Dedifferentiated amniotic fluid mesenchymal stem cell (primary cell): ENCODE data around the gene SNX33.

Experiments used
- DNase-seq: peaks from one replicate; pipeline ENCODE4 v3.0.0-alpha.2; 2016; ENCODE audit errors: extremely low spot score

The SNX33 gene

DNA sequence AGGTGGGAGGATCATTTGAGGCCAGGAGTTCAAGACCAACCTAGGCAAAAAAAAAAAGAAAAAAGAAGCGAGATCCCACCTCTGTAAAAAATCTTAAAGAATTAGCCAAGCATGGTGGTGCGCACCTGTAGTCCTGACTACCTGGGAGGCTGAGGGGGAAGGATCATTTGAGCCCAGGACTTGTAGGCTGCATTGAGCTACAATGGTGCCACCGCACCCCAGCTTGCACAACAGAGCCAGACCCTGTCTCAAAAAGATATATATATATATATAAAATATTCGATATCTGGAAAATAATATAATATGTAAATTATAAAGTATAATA is 6.6 kb upstream of the SNX33 start:
- no peak for DNase-seq

DNA sequence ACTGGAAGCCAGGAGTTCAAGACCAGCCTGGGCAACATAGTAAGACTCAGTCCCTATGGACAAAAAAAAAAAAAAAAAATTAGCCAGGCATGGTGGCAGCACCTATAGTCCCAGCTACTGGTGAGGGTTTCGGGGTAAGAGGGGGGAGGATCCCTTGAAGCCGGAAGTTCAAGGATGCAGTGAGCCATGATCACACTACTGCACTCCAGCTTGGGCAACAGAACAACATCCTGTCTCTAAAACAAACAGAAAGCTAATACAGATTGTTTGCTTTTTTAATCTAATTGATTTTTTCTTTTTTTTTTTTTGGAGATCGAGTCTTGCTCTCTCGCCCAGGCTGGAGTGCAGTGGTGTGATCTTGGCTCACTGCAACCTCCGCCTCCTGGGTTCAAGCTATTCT is 6.1 kb upstream of the SNX33 start:
- DNase-seq = no peak

DNA sequence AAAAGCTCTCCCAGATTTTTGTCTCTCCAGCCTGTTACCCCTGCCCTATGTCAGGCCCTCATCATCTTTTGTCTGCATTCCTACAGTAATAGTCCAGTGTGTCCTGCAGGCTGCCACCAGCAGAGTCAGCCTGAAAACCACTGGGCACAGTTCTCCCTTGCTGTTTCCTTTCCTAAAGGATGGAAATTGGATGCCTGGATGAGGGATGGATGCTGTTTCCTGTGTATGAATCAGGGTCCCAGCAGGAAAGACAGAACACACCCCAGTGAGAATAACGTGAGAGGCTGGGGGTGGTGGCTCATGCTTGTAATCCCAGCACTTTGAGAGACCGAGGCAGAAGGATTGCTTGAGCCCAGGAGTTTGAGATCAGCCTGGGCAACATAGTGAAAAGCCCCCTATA is 3.3 kb upstream of the SNX33 start:
- no peak for DNase-seq

DNA sequence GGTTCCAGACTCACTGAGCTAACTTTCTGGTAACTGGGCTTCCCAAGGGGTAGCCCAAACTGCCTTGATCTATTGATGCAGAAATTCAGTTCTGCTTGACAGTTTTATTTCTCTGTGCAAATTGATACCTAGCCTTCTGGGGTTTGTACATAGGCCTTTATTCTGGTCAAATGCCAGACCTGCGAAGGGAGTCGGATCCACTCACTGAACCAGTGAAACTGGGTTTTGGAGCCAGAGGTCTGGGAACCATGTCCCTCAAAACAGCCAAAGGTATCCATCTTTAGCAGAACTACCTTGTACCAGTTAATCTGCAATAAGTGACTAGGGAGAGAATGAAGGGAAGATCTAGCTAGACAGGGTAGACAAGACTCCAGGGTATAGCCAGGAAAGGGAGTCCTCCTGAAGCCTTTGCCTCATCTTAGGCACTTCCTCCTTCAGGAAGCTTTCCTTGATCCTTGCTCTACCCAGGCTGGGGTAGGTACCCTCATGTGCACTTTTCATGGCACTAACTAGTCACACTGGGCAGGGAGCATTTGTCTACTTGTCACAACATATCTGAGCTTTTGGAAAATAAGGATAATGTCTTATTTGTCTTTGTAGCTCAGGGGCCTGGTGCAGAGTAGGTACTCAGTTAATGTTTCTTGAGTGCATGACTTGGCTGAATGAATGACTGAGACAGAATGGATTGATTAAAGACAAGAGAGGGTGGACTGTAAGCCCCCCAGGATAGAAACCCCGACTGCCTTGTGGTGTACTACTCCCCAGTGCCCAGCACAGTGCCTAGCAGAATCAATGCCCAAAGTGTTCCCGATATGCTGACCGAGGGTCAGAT is 1.4 kb upstream of the SNX33 start:
- DNase-seq = no peak

DNA sequence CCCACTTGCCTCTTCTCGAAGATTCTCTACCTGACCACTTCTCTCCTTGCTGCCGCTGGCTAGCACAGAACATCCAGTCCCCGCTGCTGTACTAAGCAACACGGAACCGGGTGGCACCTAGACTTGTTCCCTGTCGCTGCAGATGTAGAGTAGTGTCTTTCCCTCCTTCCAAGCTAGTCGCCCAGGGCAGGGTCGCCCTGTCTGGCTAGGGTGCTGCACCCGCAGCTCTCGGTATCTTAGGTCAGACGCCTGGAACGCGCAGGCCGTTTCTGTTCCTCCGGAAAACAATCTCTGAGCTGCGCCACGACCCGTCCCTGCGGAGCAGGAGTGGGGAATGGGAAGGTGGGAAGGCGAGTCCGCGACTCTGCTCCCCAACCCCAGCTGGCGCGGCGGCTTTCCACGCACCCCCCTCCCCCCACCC is 758 bp upstream of the SNX33 start:
- DNase-seq = no peak

DNA sequence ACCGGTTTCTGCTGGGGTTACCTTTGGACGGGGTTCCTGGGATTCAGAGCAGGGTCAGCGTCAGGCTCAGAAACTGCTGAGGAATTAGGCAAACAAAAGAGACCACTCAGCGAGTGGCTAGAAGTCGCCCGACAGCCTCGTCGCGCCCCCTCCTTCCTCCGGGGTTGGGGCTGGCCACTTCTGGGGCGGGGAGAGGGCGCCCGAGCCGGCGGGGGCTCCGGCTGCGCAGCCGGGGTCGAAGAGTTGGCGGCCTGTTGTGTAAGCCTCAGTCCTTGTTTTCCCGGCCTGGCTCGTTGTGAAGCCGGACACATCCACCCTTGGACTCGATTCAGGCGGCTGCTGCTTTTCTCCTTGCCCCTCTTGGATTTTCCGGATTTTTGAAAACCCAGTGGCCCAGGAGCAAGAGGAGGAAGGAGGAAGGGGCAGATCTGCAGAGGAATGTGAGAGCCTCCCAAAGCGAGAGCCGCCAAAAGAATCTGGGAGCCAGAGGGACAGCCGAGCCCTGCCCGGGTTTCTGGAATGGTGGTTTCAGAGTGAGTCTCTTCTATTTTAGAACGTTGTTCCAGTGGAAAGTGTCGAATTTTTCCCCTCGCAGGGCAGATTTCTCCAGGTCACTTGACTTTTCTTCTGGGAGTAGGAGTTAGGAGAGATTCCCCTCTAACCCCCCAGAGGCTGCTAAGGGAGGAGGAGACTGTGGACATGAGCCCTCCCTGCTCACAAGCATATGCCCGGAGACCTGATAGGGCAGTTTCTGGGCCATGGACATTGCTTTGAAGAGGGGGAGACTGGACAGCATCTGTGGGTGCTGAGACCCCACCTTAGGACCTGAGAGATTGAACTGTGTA is 666 bp downstream of the SNX33 start:
- no peak for DNase-seq

DNA sequence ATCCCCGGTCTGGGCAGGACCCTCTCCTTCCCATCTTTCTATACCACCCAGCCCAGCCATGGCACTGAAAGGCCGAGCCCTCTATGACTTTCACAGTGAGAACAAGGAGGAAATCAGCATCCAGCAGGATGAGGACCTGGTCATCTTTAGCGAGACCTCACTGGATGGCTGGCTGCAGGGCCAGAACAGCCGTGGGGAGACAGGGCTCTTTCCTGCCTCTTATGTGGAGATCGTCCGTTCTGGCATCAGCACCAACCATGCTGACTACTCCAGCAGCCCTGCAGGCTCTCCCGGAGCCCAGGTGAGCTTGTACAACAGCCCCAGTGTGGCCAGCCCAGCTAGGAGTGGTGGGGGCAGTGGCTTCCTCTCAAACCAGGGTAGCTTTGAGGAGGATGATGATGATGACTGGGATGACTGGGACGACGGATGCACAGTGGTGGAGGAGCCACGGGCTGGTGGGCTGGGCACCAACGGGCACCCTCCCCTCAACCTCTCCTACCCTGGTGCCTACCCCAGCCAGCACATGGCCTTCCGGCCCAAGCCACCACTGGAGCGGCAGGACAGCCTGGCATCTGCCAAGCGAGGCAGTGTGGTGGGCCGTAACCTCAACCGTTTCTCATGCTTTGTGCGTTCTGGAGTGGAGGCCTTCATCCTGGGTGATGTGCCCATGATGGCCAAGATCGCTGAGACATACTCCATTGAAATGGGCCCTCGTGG is 1.5 kb downstream of the SNX33 start:
- no peak for DNase-seq

DNA sequence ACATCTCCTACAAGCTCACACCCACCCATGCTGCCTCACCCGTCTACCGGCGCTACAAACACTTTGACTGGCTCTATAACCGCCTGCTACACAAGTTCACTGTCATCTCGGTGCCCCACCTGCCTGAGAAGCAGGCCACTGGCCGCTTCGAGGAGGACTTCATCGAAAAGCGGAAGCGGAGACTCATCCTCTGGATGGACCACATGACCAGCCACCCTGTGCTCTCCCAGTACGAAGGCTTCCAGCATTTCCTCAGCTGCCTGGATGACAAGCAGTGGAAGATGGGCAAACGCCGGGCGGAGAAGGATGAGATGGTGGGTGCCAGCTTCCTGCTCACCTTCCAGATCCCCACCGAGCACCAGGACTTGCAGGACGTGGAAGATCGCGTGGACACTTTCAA is 2.1 kb downstream of the SNX33 start:
- no peak for DNase-seq

DNA sequence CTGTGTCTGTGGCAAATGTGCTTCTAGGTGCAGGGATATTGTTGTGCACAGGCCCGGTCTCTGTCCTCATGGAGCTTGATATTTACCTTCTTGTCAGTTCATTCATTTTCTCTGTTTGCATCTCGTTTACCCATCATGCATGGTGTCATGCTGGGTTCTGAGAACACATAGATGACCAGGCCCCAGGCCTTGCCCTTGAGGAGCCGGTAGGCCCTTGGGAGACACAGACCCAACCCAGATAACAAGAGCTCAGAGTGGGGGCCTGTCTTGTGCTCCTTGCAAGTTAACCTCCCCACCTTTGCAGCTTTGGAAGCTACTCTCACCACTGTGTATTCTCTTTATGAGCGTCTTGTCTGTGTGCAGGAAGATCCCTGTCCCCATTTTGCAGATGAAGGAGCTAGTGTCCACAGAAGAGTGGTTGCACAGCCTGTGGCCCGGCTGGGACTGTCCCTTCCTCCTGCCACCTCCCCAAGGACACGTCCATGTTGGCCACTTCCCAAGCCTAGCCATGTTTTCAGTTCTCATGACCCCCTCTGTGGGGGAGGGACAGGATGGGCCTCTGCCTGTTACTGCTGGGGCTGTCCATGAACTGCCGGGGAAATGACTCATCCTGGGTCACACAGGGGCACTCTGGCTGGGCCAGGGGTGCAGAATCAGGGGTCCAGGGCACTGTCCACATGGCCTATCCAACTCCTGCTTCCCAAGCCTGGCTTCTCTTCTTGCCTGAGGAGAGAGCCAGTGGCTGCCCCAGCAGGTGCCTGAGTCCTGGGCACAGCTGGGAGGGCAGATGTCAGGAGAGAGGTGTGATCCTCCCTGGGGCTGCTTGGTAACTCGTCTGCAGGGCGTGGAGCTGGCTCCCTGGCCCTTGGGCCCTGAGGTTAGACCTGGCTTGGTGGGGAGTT is 3.4 kb downstream of the SNX33 start:
- DNase-seq = no peak

DNA sequence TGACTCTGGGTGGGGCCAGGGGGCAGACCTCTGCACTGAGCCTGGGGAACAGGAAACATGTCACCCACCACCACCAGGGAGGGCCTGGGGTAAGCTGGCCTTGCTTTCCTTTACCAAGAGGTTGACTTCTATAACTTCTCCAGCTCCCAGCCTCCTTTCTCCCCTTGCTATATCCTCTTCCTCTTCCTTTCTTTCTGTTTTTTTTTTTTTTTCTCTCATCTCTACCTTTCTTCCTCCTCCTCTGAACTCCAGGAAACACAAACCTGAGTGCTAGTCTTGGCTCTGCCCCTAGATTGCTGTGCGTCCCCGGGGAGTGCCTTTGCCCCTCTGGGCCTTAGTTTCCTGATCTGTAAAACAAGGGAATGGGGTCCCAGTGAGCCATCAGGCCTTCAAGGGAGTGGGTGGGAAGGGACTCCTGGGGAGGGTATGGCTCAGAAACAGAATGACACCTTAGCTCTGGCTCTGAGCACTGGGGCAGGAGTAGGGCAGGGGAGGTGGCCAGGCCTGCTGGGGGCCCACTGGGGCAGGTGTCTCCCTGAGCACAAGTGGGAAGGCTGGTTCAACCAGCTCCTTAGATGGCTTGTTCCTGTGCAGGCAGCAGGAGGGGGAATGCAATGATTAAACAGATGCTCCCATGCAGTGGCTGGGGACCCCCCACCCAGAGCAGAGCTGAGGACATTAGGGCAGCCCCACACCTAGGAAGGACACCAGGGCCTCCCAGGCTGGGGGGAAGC is 4.3 kb downstream of the SNX33 start:
- no peak for DNase-seq

DNA sequence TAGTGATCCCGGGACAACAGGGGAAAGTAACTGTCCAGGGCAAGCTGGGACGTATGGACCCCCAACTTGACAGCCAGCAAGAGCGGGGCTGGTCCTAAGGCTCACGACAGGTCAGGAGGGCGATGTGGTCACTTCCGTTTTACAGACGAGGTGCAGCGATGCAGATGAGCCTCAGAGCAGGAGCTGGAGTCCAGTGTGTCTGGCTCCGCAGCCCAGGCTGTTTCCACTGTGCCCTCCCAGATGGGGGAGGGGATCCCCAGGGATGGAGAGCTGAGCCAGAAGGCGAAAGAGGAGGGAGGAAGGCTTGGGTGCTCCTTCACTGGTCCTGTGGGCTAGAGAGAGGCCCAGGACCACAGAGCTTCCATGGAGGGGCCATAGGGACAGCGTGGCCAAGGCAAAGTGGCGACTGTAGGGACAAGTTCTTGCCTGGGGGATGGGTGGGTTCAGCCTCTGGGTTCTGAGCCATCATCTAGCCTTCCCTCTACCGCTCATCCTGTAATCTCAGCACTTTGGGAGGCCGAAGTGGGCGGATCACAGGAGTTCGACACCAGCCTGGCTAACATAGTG is 5.7 kb downstream of the SNX33 start:
- no peak for DNase-seq

DNA sequence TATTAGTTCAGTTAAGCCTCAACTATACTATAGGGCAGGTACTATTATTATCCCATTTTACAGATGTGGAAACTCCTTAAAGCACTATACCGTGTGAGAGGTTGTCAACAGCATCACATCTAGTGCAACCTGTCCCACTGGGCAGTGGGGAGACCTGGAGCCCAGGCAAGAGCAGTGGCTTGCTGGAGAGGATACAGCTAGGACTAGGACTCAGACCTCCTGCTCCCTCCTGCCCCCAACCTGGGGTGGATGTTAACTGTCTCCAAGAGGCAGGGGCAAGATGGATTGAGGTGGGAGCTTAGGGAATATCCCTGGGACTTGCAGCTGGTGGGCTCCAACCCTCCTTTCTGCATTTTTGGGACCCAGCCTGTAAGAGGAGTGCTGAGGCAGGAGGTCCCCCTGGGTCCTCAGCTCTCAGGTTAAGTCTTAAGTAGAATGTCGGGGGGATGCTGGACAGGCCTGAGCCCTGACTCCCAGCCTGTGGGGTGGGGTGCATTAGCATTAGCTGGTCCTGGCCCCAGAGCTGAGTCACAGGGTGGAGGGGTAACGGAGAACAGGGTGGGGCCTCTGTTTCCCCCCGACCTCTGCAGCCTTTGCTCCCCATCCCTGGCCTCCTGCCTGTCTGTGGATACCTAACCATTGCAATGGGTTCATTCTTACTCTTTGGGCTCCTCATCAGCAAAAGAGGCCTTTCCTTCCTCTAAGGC is 6.6 kb downstream of the SNX33 start:
- DNase-seq = no peak

DNA sequence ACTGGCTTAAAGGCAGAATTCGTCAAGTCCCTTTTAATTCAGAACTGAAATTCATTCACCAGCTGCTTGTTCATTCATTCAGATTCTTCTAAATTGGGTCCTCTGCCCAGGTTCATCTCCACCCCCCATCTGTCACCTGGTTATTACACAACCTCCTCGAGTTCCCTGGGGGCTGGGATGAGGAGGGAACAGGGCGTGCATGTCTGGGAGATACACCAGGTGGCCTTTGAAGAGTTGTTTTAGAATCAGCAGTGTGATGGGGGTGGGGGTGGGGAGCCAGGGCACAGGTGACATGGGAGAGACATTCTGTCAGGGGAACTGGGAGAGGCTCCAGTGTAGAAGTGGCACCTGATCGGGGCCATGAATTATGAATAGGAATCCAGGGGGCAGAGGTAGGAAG is 8.2 kb downstream of the SNX33 start:
- no peak for DNase-seq

DNA sequence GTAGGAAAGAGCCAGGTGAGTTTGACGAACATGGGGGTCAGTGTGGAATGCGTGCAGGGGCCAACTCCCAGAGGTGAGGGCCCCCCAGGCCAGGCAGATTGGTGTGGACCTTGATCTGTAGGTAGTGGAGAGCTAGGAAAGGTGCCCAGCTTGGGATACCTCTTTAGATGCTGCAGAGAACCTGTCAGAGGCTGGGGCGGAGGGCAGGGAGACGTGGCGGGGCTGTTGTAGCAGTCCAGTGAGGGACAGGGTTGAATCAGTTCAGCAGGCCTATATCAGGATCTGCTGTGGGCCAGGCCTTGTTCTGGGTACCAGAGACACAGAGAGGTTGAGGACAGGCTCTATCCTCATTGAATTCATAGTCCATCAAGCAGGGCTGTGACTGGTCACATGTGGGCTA is 8.6 kb downstream of the SNX33 start:
- no peak for DNase-seq

DNA sequence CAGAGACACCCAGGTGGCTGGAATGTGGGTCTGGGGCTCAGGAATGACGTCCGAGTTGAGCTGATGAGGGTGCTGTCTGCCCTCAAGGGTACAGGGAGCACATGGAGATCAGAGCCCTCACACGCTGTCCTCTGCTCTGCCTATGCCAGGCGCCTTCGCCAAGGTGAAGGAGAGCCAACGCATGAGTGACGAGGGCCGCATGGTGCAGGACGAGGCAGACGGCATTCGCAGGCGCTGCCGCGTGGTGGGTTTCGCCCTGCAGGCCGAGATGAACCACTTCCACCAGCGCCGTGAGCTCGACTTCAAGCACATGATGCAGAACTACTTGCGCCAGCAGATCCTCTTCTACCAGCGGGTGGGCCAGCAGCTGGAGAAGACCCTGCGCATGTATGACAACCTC is 9.1 kb downstream of the SNX33 start:
- no peak for DNase-seq

DNA sequence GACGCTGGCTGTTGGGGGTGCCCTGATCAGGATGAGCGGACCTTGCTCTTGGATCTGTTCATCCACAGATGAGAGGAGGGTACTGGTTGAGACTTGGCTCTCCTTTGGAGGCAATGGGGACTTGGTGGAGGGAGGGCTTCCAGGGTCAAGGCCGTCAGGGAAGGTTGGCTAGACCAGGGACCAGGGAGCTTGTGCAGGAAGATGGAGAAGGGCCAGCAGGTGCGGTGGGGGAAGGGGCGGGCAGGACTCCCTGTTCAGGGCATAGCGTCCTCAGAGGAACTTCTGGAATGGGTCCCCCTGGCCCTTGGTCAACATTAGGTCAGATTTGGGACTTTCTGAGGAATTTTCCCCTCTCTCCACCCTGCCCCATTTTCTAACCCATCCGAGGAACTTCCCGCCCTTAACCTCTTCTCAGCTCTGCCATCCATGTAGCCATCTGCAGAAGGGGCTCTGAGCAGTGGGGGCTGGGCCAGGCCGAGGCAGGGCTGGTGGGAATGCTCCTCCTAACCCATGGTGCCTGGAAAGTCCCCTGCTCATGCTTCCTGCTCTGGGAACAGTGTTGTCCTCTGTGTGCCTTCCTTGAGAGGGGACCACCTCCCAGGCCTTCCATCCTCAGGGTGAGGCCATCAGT is 11.5 kb downstream of the SNX33 start:
- no peak for DNase-seq

DNA sequence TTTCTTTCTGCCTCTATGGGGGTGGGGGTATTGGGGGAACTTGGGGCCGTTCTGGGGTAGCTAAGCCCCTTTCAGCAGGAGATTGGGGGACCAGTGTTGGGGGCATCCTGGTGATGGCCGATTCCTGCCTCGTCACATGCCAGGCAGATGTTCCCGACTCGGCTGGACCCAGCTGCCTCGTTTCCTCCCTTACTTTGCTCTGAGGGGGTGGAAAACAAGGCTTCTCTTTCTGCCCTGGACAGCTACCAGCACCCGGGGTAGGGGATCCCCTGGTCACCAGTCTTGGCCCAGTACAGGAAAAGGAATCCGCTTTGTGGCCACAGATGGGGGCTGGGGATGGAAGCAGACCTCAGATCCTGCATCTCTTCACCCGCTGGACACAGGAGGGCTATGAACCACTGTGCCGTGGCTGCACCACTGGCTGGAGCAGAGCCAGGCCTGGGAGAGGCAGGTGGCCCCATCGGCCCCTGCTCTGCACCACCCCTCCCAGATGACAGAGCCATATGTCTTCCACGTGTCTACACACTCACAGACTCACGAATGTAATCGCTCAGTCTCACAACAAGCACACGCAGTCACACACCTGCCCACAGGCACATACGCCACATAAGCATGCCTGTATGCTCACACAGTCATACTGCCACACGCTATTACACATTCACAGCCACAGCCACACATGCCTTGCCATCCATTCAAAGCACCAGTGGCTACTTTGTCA is 12.4 kb downstream of the SNX33 start:
- no peak for DNase-seq

DNA sequence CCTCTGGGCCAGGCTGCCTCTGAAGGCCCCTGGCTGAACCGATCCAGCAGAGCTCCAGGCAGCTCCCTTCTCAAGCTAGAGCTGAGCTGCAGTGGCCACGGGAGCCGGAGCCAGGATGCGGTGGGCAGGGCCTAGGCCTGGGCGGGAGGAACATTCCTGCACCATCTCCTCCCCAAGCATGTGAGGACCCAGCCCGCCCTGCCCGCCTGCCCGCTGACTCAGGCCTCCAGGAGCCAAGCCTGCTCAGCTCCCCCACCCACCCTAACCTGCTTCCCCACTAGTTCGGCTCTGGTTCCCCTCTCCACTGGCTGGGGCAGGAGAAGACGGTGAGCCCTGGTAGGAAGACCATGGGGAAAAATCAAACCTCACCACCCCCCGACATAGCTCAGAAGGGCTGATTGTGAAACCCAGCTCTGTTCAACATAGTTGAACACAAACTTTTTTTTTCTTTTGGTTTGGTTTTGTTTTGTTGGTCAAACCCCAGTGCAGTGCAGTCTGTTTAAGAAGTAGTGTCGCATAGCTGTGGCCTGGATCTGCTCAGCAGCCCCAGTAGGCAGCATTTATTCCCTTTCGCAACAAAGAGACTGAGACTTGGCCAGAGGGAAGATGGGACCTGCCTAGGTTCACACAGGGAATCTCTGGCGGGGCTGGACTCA is 13.5 kb downstream of the SNX33 start:
- peak; percentile 93 for DNase-seq
